Endothelial cell (in vitro differentiated cells): ENCODE data around the gene OR2A42. TPM values are rescaled to one million over a fixed set of nuclear protein-coding genes. Genes with fewer than 3 reads are reported as not detected.
A peak's percentile ranks its signal among the peaks of the same experiment; 100 is the strongest.
"Not testable (repeated sequence)": the region's sequence is repeated elsewhere in the genome, so short reads cannot be mapped to it uniquely, and the experiment has no call there.

Source experiments
- DNase-seq: peaks from one replicate; pipeline ENCODE4 v3.0.0; 2021; ENCODE audit warnings: low spot score
- H3K27ac Mint-ChIP-seq: one replicate; pipeline ENCODE4 v1.8.0; 2021; ENCODE audit warnings: mixed read lengths, inconsistent platforms; ENCODE audit not compliant: unreplicated experiment
- H3K27me3 Mint-ChIP-seq: one replicate; pipeline ENCODE4 v1.8.0; 2021; ENCODE audit warnings: mild to moderate bottlenecking, moderate library complexity, mixed read lengths, inconsistent platforms; ENCODE audit not compliant: unreplicated experiment
- H3K36me3 Mint-ChIP-seq: one replicate; pipeline ENCODE4 v1.8.0; 2021; ENCODE audit warnings: mild to moderate bottlenecking, low read depth, mixed read lengths, inconsistent platforms; ENCODE audit not compliant: unreplicated experiment
- H3K4me1 Mint-ChIP-seq: one replicate; pipeline ENCODE4 v1.8.0; 2021; ENCODE audit warnings: mild to moderate bottlenecking, mixed read lengths, inconsistent platforms; ENCODE audit not compliant: unreplicated experiment
- H3K4me3 Mint-ChIP-seq: one replicate; pipeline ENCODE4 v1.8.0; 2021; ENCODE audit warnings: mild to moderate bottlenecking, mixed read lengths, inconsistent platforms; ENCODE audit not compliant: unreplicated experiment
- H3K9me3 Mint-ChIP-seq: one replicate; pipeline ENCODE4 v1.8.0; 2021; ENCODE audit warnings: mixed read lengths, inconsistent platforms; ENCODE audit not compliant: unreplicated experiment
- total RNA-seq: library from RNA; stranded (reverse); fragmentation: NEBNext Ultra II Directional; extraction: Animal tissue kit (Norgen Biotek cat#: 25700); gene quantifications from one replicate; pipeline ENCODE4 v1.2.1, GENCODE V29; 2021; ENCODE audit not compliant: unreplicated experiment
- TF ChIP-seq, protein P1 (sequence below): fragments of 200-600 bp; sonication (generic); IDR thresholded peaks from one replicate; pipeline ENCODE4 v1.5.0; 2021; ENCODE audit warnings: antibody characterized with exemption; ENCODE audit not compliant: unreplicated experiment

OR2A42 gene
- total RNA-seq, 1 donor from 2014 or later = 0.08 TPM

DNA sequence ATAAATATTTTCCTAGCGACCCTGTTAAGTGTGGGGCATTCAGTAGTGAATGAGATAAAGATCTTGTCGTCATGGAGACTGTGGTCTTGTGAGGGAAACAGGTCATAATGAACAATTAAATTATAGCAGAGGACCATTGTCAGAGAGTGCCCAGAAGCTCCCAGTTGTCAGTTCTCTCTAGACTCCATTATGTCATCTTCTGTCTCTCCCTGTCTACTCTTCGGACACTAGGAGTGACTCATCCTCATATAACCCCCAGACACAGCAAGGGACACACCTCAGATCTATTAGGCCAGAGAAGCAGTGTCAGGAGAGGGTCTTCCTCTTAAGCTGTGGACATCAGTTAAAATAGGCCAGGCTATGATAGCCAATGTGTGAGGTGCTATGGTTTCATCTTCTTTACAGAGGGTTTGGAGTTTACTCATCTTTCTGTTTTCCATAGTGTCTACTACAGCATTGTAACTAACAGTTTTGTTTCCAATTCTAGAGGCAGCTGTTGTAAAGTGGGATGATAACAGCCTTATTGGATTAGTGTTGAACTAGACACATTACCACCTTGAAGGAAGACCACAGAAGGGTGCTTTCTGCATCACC is 50.7 kb downstream of the OR2A42 start:
- H3K27ac Mint-ChIP-seq = not testable (repeated sequence)

DNA sequence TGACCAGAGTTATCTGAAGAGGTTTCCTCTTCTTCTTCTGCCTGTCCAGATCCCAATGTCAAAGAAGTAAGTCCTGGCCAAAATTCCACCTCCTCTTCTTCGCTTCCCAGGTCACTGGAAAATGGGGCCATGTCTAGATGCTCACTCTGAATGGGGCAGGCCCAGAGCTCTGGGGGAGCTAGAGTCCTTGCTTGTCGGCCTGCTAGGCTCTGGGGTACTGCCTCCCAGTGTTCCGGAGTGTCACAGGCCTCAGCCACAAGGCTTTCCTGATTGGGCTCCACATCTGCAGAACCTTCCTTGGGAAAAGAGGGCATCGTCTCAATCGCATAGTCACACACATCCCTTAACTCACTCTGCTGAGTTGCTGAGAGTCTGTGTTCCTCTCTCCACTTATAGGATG is 51.6 kb downstream of the OR2A42 start:
- H3K27me3 Mint-ChIP-seq, H3K4me3 Mint-ChIP-seq, DNase-seq, H3K9me3 Mint-ChIP-seq, H3K27ac Mint-ChIP-seq, H3K36me3 Mint-ChIP-seq, H3K4me1 Mint-ChIP-seq: not testable (repeated sequence)

More for the DNA sequence above, 50.7 kb downstream of the OR2A42 start:
- not testable (repeated sequence) for DNase-seq, H3K9me3 Mint-ChIP-seq, H3K4me1 Mint-ChIP-seq, H3K36me3 Mint-ChIP-seq, H3K4me3 Mint-ChIP-seq, H3K27me3 Mint-ChIP-seq

GRCh38 chr7:144183166-144183565 is 56.2 kb downstream of the OR2A42 start, which contains the start of gene CTAGE4:
Gene CTAGE4 (plus strand): TSS chr7:144183466. CDS start chr7:144183504, 38 bp downstream.
- H3K27ac Mint-ChIP-seq, H3K4me3 Mint-ChIP-seq, H3K36me3 Mint-ChIP-seq, H3K27me3 Mint-ChIP-seq, H3K9me3 Mint-ChIP-seq, H3K4me1 Mint-ChIP-seq, DNase-seq: not testable (repeated sequence)

- H3K27me3 Mint-ChIP-seq, DNase-seq, H3K9me3 Mint-ChIP-seq, H3K4me1 Mint-ChIP-seq, H3K27ac Mint-ChIP-seq, H3K4me3 Mint-ChIP-seq, H3K36me3 Mint-ChIP-seq: not testable (repeated sequence)
Measured at GRCh38 chr7:144179165-144179479, 60.3 kb downstream of the OR2A42 start.

DNA sequence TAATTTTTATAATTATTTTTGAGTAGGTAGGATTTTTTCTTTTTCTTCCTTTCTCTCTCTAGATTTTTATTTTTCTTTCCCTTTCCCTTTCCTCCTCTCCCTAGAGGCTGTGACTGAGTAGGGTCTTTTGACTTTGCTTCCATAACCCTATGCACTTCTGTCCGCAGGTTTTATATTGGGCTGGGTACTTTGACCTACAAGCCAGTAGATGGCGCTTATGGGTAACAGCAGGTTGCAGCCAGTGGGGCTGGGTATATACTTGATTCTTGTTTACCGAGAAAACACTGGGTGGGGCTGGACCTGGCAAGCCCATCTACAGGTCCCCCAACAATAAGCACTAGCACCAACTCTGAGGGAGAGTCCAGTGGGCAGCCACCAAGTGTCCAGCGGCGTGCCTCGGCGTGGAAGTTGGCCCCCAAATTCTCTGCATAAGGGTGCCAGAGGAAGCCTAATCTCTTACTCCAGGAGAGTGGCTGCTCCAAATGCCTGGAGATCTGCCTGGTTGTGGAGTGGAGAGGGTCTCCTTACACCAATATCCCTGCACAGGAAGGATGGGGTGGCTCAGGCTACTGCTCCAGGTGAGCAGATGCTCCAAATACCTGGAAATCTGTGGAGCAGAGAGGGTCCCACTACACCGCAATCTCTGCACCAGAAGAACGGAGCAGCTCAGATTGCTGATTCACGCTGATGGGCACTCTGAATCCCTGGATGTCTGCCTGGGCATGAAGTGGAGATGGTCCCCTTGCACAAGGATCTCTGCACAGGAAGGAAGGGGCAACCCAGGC is 60.8 kb downstream of the OR2A42 start:
- H3K4me1 Mint-ChIP-seq, H3K27ac Mint-ChIP-seq, H3K27me3 Mint-ChIP-seq, H3K36me3 Mint-ChIP-seq, H3K4me3 Mint-ChIP-seq, H3K9me3 Mint-ChIP-seq: not testable (repeated sequence)
- DNase-seq = peak; percentile 19
- TF ChIP-seq, protein P1, sequence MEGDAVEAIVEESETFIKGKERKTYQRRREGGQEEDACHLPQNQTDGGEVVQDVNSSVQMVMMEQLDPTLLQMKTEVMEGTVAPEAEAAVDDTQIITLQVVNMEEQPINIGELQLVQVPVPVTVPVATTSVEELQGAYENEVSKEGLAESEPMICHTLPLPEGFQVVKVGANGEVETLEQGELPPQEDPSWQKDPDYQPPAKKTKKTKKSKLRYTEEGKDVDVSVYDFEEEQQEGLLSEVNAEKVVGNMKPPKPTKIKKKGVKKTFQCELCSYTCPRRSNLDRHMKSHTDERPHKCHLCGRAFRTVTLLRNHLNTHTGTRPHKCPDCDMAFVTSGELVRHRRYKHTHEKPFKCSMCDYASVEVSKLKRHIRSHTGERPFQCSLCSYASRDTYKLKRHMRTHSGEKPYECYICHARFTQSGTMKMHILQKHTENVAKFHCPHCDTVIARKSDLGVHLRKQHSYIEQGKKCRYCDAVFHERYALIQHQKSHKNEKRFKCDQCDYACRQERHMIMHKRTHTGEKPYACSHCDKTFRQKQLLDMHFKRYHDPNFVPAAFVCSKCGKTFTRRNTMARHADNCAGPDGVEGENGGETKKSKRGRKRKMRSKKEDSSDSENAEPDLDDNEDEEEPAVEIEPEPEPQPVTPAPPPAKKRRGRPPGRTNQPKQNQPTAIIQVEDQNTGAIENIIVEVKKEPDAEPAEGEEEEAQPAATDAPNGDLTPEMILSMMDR = peak; percentile 46

Other genes with a start within 250 kb of the OR2A42 start
- not detected for gene OR6B1, start 239.3 kb downstream of the OR2A42 start, total RNA-seq
- not detected for gene OR2A5, start 190.7 kb downstream of the OR2A42 start, total RNA-seq
- gene OR2A25, start 169.8 kb downstream of the OR2A42 start, total RNA-seq = not detected
- gene OR2A12, start 153.3 kb downstream of the OR2A42 start, total RNA-seq = not detected
- not detected for gene OR2A2, start 130.0 kb downstream of the OR2A42 start, total RNA-seq
- gene OR2A14, start 116.4 kb downstream of the OR2A42 start, total RNA-seq = not detected
- gene CTAGE4, start 56.1 kb downstream of the OR2A42 start, total RNA-seq = 3.3 TPM
- 6.1 TPM for gene ARHGEF35, start 43.8 kb downstream of the OR2A42 start, total RNA-seq
- gene OR2A7, start 25.2 kb upstream of the OR2A42 start, total RNA-seq = 2.6 TPM
- gene CTAGE8, start 29.7 kb upstream of the OR2A42 start, total RNA-seq = 0.80 TPM
- not detected for gene OR2A1, start 72.8 kb upstream of the OR2A42 start, total RNA-seq
- gene ARHGEF5, start 115.8 kb upstream of the OR2A42 start, total RNA-seq = 11.9 TPM
- not detected for gene NOBOX, start 164.1 kb upstream of the OR2A42 start, total RNA-seq